Stimulated activated CD8-positive, alpha-beta memory T cell treated with anti-CD3 and anti-CD28 coated beads, Interleukin-7, amount 100 ng/mL, for 1 hour (primary cell): ENCODE results near the gene CST7.
A peak's percentile ranks its signal among the peaks of the same experiment; 100 is the strongest.
"Not testable (repeated sequence)": the region's sequence is repeated elsewhere in the genome, so short reads cannot be mapped to it uniquely, and the experiment has no call there.

ENCODE experiments used
- DNase-seq, 2 donors: peaks; one replicate each; pipeline ENCODE4 v3.0.0-alpha.2; 2020; ENCODE audit warnings: low read depth in 2 of 2

The CST7 gene

DNA sequence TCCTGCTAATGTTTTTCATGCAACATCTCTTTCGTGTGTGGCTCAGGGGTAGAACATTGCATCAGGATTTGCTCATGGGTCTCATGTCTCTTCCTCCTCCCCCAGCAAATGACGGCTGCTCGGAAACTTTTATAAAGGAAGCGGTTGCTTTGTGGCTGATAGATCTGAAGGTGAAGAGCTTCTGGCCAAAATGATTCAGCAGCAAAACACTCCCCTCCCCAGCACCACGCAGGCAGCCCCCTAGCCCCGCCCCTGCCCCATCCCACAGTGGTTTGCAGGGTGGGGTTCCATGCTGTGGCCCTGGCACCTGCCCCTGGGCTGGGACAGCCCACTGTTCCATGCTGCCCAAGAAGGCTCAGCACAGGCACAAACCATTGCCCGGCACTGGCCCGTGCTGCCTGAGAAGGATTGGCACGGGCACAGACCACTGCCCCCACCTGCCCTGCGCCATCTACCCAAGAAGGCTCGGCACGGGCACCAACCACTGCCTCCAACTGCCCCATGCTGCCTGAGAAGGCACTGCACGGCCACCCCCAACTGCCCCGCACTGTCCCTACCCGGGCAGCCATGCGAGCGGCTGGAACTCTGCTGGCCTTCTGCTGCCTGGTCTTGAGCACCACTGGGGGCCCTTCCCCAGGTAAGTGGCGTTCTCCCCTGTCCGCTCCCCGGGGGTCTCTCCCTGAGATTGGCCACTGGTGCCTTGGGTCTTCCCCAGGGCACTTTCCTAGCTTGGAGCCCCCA is at the start of gene CST7:
Gene CST7, plus strand, starts transcription at position 331 of the 741 bp plus-strand sequence. Its CDS starts 237 bp downstream, at position 568.
- DNase-seq = peak; percentile 75

DNA sequence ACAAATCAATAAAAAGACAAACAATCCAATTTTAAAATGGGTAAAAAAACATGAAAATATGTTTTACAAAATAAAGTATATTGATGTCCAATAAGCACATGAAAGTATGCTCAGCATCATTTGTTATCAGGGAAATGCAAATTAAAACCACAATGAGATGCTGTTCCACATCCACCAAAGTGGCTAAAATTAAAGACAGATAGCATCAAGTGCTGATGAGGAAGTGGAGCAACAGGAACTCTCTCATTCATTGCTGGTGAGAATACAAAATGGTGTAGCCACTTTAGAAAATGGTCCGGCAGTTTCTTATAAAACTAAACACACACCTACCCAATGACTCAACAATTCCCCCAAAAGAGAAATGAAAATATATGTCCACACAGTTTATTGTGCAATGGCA is 42.3 kb upstream of the CST7 start:
- DNase-seq = no peak

GRCh38 chr20:24908642-24909041 is 40.4 kb upstream of the CST7 start:
- DNase-seq = no peak

DNA sequence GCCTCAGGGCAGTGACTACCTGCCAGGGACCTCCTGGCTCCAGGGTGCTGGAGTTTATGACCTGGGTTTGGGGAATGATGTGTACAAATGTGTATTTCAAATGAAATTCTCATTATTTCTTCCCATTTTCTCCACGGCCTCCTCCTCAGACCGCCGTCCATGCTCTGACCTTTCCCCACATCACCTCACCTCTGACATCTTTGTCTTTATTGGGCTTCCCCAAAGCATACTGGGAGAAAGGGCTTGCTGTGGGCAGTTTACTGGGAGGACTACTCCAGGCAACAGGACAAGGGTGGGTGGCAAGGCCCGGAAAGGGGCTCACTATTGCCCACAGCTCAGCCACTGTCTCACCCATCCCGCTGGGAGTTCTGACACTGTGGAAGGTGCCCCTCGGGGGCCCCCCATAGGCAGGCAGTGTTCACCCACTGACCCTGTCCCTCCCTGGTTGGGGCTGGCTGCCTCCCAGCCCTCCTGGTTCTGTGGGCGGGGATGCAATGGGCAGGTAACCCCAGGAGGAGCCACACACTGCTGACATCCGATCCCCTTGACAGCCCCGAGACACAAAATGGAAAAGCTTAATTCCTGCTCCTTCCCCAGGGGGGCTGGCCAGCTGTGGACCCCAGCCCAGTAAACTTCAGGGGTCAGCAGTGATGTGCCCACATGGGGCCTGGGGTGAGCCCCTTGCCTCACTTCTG is 39.8 kb upstream of the CST7 start:
- no peak for DNase-seq

DNA sequence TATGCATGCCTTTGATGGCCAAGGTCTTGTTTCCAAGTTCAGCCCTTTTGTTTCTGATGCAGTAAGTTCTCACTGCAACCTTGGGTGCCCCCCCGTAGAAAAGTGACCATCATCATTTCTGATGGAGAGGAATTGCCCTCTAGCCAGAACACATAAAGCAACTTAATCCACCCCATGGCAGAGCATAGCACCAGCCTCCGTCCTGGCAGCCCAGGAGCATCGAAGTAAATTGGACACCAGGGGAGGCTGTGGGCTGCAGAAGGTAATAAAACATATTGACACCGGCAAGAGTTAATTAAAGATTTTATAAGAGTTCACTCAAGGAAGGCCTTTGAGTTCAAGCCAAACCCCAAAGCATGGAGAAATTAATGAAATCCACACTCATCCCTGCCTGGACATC is 39.2 kb upstream of the CST7 start:
- no peak for DNase-seq

DNA sequence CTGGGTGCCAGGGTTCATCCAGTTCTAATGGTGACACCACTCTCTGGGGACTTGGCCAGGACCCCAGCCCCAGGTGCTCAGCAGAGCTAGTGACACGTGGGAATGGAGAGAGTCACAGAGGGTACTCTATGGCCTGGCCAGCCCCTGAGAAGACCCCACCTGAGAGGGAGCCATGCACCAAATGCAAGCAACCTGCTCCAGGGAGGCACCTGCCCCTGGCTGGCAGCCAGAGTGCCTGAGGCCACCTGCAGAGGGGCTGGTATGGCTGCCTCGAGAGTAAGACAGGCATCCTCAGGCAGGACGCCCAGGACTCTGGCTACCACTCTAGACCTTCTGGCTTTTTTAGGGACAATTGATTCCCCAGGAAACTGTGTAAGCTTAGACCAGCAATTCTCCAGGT is 38.6 kb upstream of the CST7 start:
- DNase-seq = no peak

DNA sequence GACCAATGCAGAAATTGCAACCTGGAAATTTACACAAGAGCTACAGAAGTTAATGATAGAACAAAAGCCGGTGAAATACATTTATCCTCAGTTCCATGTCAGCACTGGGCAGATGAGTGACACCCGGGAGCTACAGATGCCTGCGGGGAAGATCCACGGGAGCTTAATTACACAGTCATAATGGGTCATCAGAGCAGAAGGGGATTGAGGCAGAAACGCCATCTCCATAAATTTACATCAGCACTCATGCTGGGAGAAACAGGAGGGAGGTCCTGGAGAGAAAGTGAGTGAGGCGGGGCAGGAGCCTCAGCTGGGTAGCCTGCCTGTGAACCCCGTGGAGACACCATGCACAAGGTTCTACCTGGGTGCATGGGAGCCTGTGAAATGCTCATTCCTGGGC is 37.6 kb upstream of the CST7 start:
- DNase-seq = no peak

GRCh38 chr20:24912397-24913075 is 36.5 kb upstream of the CST7 start:
- DNase-seq = no peak

DNA sequence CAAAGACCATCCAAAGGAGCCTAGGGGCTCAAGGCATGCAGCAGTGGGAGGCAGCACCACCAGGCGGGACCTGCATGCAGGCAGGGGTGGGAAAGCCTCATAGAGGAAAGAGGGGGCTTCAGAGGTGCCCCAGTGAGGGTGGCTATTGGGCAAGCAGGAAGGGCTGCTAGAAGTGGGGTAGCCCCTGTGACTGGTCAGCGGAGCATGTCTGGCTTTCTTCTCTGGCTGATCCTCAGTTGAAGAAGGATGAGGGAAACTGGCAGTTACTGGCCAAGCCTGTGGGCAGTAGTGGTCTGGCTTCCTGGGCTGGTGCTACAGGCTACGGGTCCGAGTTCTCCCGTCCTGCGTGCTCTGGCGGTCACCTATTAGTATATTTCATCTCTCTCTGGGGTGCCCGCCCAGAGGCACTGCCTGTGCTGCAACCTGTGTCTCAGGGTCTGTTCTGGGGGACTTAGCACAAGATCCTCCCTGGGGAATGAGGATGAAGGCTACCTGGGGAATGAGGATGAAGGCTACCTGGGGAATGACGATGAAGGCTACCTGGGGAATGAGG is 35.9 kb upstream of the CST7 start:
- no peak for DNase-seq

DNA sequence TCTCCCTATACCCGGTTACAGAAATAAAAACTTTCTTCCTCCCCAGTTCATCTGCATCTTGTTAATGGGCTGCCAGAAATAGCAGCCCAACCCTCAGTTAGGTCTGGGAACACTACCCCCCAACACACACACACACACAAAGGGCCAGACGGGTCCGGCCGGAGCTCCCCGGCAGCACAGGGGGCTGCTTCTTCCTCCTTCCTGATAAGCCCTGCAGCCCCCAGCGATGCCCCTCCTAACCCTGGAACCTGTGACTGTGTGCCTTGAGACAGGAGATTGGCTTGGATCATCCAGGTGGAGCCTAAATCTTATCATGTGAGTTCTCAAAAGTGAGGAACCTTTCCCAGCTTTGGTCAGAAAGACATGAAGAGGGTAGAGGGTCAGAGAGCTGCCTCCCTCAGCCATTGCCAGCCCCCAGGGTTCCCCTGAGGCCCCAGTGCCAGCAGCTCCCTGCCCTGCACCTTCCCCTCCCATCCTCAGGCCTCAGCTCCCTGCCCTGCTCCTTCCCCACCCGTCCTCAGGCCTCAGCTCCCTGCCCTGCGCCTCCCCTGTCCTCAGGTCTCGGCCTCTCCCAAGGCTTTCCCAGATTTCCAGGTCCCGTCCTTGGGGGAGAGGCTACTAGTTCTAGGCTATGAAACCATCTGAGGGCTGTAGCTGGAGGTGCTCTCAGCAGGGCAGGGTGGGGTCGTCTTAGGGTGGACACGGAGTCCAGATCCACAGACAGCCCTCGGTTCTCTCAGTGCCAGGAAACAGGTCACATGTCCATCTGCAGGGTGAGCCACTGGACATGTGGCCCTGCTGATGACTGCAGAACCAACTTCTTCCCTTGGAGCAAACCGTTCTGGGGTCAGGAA is 34.5 kb upstream of the CST7 start:
- no peak for DNase-seq

DNA sequence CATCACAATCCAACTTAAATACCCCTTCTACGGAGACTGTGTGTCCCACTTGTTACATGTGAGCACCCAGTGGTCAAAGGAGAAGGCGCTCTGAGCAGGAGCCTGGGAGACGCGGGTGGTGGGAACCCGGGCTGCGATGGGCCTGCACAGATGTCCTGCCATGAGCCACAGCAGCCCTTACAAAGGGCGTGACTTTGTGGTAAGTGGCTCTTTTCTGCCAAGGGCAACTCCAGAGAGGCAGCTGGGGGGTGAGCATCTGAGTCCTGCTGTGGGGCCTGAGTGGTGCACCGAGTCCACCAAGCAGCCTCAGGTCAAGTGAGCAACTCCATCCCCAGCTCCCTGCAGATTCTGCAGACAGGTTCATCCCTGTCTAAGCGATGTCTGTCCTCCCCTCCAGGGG is 33.6 kb upstream of the CST7 start:
- DNase-seq = no peak

GRCh38 chr20:24915892-24916291 is 33.2 kb upstream of the CST7 start:
- DNase-seq = no peak

DNA sequence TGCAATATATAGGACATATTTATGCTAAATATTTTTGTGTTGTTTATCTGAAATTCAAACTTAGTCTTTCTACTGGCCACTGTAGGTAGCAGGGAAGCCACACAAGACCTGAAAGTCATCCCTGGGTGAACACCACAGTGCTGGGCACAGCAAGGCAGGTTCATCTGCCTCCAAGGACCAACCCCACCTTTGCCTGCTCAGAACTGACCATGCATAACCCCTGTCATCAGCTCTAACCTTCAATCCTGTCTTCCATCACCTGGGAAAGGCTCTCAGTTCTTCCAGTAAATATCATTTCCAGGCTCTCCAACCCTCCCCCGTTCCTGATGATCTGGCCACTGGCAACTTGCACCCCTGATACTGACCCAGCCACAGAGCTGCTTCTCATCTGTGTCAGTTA is 32.7 kb upstream of the CST7 start:
- DNase-seq = no peak

GRCh38 chr20:24917056-24917455 is 32.0 kb upstream of the CST7 start:
- no peak for DNase-seq

GRCh38 chr20:24917797-24918578 is 31.1 kb upstream of the CST7 start:
- DNase-seq = peak; percentile 8 to 27

GRCh38 chr20:24918579-24919566 is 30.2 kb upstream of the CST7 start:
- no peak for DNase-seq

GRCh38 chr20:24919665-24920064 is 29.4 kb upstream of the CST7 start:
- DNase-seq = not testable (repeated sequence)

GRCh38 chr20:24920706-24921105 is 28.4 kb upstream of the CST7 start:
- DNase-seq = not testable (repeated sequence)

- DNase-seq = not testable (repeated sequence)
Measured at GRCh38 chr20:24929259-24929658, 19.8 kb upstream of the CST7 start.
